GM18505 (cell line): ENCODE data around the gene RBFOX2.

Source experiments
- ATAC-seq: cut with Tn5 transposase; IDR thresholded peaks from one replicate; pipeline ENCODE4 v1.9.1; 2021; ENCODE audit not compliant: unreplicated experiment
- POLR2A ChIP-seq: IDR thresholded peaks from 4 replicates; pipeline ENCODE4 v1.6.1; 2011; ENCODE audit warnings: borderline replicate concordance; ENCODE audit not compliant: insufficient read depth, insufficient read length; ENCODE audit errors: extremely low read depth

The RBFOX2 gene

DNA sequence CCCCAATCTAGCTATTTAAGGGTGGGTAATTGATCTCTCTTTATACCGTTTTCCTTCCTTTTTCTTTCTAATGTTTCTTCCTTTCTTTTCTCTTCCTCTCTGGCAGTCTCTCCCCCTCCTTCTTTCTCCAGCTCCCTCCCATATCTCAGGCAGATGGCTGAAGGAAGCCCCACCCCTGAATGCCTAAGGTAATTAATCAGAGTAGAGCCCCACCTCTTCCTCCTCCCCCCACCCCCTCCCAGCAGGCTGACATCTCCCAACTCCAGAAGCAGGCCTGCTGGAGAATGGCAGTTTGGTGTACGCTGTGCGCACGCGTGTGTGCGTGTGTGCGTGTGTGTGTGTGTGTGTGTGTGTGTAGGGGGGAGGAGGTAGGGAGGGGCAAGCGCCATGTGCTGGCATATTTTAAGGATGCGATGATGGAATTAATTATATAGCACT lies 188.3 kb downstream of the RBFOX2 start:
- TF ChIP-seq POLR2A, result no peak

DNA sequence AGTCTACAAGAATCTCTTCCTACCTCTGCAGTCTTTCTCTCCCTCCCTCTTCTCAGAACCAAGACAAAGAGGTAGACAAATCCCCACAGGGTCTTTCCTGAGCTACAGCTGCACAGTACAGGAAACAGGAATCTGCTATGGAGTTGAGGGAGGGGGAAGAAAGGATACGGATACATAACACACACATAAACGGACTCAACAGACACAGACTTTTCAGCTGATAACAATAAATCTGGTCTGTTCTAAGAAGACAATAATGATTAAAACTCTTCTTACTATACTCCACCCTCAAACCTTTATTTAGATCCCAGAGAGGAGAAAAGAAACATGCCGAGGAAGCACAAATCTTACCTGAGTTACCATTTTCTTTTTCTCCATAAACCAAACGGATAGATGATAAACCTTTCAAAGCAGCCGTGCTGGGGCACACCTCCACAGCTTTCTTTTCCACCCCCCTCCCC lies 188.8 kb downstream of the RBFOX2 start:
- ATAC-seq, result no peak
- TF ChIP-seq POLR2A, result no peak

More for the DNA sequence above, 188.3 kb downstream of the RBFOX2 start:
- no peak for ATAC-seq

DNA sequence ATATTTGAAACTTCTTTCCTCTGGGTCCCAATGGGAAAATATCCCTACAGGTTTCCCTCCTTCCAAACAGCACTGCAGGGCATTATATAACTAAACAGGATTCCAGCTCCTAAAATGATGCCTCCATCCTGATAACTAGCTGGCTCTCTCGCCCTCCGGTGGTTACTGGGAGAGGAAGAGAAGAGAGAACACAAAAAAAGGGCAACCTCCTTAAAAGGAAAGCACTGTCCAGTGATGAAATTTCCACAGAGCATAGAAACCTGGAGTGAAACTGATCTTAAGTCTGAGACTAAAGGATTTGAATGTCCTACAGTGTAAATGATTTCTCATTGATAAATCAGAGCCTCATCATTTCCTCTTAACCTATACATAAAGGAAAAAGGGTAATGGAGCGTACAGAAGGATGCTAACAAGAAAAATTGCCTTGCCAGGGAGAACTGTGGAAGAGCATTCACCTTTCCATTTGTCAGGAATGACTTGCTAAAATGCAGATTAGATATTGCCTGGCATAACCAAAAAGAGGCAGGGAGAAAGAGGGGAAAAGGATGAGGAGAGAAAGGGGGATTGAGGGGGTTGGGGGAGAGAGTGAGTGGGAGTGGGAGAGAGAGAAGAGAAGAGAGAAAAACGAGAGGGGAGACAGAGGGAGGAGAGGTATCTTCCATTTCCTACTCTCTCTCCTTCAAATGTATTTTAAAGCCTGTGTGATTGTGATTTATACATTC lies 189.6 kb downstream of the RBFOX2 start:
- no peak for ATAC-seq
- no peak for TF ChIP-seq POLR2A

DNA sequence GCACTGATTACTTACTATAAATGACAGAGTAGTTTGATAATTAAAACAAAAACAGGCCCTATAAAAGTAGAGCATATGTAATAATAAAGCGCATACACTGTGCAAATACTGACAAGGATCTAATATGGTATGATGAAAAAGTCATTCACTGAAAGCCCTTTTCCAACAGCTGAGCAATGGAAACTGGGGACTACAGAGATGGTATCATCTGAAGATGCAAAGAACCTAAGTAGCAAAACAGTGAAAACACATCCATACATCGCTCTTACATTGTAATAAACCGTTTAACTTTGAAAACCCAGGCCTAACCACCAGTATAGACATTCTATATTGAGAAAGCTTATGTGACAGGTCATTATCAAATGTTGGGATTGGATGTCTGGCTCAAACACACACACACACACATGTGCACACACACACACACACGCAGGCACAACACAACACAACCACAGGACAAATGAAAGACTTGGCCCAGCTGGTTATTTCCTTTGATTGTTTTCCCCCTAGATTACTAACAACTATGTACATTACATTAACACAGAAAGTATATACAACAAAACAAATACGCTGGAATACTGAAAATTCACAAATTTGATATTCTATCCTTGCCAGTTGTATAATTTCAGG lies 191.4 kb downstream of the RBFOX2 start:
- ATAC-seq, result no peak
- no peak for TF ChIP-seq POLR2A

DNA sequence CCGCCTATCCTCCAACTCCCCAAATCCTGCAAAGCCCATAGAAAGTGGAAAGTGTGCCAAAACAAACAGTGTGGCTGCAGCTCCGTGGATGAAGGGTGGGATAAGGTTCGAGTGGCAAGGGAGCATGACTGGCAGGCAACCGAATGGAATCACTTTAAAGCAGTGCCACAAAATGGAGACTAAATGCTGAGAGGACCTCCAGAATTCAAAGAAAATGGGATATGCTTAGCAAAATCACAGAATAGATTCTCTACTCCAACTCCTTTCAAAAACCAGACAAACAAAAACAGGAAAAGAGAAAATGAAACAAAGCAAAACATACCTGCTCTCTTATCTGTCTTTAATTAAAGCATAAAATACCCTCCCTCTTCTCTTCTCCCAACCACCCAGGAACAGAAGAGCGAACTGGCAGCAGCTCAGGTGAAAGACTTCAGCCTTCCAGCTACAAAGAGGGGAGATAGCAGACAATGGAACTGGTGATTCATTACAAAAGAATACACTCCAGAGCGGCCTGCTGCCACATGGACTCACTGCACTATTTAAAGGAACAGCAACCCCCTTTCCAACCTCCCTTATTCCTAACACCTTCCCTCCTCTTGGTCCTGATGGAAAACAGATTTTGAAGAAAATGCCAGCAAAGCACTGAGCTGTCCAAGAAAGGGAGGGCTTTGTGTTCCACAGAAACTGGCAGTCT lies 192.5 kb downstream of the RBFOX2 start:
- ATAC-seq, result no peak

DNA sequence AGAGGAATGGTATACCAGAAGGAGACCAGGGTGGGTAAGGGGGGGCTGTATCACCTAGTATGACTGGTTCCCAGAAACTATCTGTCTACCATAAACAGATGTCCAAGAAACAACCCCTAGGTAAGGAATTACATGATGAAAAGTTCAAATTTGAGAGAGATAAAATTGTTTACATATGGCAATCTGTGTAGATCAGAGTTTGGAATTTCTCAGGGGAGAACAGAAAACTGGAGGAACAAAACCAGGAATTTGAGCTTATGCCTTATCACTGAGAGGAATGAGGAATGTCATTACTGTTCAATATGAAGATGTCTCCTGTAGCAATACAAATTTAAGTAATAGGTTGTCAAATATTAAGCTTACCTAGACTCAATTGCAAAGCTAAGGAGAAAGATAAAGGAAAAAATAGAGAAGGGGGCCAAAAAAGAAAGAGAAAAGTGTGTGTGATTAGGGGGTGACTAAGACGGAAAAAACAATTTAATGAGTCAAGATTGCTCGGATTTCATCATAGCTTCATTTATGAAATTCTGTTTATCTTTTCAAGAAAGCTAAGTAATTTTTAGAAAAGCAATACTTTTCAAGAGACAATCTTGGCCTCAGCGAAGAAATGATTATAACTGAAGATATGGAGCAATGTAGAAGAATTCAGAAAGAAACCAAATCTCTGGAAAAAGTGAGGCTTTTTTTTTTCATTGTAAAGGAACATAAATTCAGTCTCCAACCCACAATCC lies 193.2 kb downstream of the RBFOX2 start:
- ATAC-seq, result no peak
- no peak for TF ChIP-seq POLR2A

More for the DNA sequence above, 192.5 kb downstream of the RBFOX2 start:
- TF ChIP-seq POLR2A, result no peak

DNA sequence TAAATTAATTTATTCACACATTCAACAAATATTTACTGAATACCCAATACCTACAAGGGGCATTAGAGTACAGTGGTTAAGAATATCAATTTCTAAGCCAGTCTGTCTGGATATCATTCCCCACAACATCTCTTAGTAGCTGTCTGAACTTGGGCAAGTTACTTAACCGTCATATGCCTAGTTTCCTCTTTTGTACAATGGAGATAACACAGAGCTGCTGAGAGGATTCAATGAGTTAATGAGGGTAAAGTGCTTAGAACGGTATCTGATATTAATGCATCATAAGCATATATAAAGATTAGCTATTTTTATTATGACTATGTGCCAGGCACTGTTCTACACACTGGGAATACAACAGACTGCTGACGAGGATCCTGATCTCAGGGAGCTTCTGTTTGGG lies 194.6 kb downstream of the RBFOX2 start:
- no peak for TF ChIP-seq POLR2A

DNA sequence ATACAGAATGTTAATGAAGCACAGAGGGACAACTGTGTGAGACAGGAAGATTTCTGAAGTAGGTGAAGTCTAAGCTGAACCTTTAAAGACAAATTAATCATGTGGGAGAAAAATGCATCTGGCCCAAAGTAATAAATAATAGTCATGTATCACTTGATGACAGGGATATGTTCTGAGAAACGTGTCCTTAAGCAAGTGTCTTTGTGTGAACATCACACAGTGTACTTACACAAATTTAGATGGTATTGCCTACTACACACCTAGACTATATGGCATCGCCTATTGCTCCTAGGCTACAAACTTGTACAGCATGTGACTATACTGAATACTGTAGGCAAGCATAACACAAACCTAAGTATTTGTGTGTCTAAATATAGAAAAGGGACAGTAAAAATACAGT lies 198.3 kb downstream of the RBFOX2 start:
- ATAC-seq, result no peak
- TF ChIP-seq POLR2A, result no peak

More for the DNA sequence above, 194.6 kb downstream of the RBFOX2 start:
- no peak for ATAC-seq

DNA sequence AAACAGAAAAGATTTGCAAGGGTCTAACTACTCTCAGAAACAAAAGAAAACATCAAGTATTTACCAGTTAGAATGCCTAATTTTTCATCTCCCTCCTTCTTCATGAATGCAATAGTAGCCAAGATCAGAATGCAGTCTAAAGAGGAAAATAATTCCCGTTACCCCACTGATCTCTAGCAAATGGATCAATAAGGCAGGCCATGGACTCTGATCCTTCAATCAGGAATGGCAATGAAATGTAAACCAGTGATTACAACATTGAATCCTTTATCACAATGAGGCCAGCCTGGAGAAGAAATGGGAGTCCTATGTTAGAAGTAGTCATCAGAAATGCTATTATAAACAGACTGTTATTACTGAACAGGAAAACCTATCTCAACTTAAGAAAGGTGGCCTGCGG lies 204.4 kb downstream of the RBFOX2 start:
- no peak for TF ChIP-seq POLR2A

DNA sequence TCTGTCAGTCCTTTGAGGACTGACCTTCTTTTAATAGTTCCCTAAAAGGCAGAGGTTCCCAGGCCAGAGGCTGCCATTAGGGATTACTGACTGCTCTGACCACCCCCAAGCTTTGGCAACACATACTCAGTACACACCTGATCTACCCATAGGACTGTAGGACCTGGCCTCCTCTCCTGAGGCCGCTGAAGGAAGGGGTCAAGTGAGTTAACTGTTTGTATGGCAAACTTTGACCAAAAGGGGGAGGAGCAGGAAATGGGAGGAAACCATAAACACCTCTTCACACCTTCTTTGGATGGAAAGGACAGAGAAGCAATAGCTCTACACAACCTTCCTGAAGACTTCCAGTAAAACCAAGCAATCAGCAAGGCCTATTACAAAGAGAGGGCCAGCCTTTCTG lies 207.0 kb downstream of the RBFOX2 start:
- no peak for ATAC-seq
- TF ChIP-seq POLR2A, result no peak

More for the DNA sequence above, 204.4 kb downstream of the RBFOX2 start:
- no peak for ATAC-seq

DNA sequence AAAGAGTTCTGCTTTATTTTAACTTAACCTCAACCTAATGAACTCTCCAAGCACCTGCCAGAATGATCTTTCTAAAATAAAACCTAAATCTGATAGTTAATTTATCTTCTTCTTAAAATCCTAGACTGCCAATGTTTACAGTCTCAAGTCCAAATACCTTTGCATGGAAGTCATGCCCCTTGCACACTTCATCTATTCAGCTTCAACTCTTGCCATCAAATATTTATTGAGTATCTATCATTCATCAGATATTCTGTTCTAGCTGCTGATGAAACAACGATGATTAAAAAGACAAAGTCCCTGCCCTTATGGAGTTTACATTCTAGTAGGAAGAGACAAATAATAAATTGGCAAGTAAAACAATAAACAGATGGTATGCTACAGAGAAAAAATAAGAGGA lies 209.2 kb downstream of the RBFOX2 start:
- no peak for TF ChIP-seq POLR2A
- no peak for ATAC-seq

DNA sequence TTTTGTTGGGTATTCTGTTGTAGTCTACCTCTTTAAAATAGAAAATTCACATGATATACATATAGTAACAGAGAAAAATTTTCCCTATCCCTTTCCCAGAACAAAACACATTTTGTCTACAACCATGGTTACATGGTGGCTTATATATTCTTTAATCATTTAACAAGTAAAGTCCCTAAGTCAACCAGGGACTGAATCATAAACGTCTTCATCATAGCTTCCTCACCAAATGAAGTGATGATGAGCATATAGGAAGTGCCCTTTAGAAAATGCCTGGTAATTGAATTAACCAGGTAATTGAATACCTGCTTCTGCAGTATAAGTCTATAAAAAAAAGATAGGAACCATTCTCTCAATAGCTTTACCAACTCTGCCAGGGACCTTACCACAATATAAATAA lies 209.7 kb downstream of the RBFOX2 start:
- TF ChIP-seq POLR2A, result no peak
- ATAC-seq, result no peak

DNA sequence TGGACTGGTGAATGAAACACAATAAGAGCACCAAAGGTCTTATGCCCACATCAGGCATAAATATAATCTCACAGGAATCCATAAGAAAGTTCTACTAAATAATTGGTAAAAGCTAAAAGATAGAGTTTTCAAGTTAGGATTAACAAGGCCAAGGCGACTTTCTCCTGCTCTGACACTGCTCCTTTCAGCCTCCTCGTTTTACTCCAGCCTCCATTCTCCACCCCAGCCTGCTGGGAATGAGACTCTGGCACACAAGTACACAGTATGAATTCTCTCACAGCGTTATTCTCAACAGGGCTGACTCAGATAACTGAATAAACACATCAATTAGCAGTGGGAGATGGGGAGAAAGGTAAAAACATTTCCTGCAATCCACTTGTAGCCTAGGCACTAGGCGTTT lies 216.0 kb downstream of the RBFOX2 start:
- TF ChIP-seq POLR2A, result no peak
- ATAC-seq, result no peak
